GM19397 (cell line): ENCODE data around the gene APOC1.
"Not testable (repeated sequence)": the region's sequence is repeated elsewhere in the genome, so short reads cannot be mapped to it uniquely, and the experiment has no call there.

ENCODE experiments used
- ATAC-seq: cut with Tn5 transposase; IDR thresholded peaks from one replicate; pipeline ENCODE4 v1.9.1; 2021; ENCODE audit warnings: mild to moderate bottlenecking, moderate library complexity; ENCODE audit not compliant: unreplicated experiment

Gene APOC1

GRCh38 chr19:44914433-44915206 lies at the start of gene APOC1:
APOC1 (plus strand) TSS chr19:44914608; CDS start chr19:44914892, 284 bp downstream.
- peak; percentile 83 for ATAC-seq

- no peak for ATAC-seq
Observed at GRCh38 chr19:44865196-44865767, 49.1 kb upstream of the APOC1 start.

- no peak for ATAC-seq
Observed at GRCh38 chr19:44866664-44867063, 47.7 kb upstream of the APOC1 start.

- no peak for ATAC-seq
Observed at GRCh38 chr19:44867578-44867977, 46.8 kb upstream of the APOC1 start.

- ATAC-seq = no peak
Observed at GRCh38 chr19:44869733-44870470, 44.5 kb upstream of the APOC1 start.

- no peak for ATAC-seq
Observed at GRCh38 chr19:44871809-44872208, 42.6 kb upstream of the APOC1 start.

- ATAC-seq = no peak
Observed at GRCh38 chr19:44872661-44873060, 41.7 kb upstream of the APOC1 start.

- ATAC-seq = no peak
Observed at GRCh38 chr19:44874317-44874716, 40.1 kb upstream of the APOC1 start.

GRCh38 chr19:44875666-44876451 lies 38.5 kb upstream of the APOC1 start:
- ATAC-seq = no peak

- ATAC-seq = no peak
Observed at GRCh38 chr19:44876930-44877535, 37.4 kb upstream of the APOC1 start.

- no peak for ATAC-seq
Observed at GRCh38 chr19:44878120-44878865, 36.1 kb upstream of the APOC1 start.

- ATAC-seq = no peak
Observed at GRCh38 chr19:44879309-44880065, 34.9 kb upstream of the APOC1 start.

GRCh38 chr19:44882063-44882462 lies 32.3 kb upstream of the APOC1 start:
- no peak for ATAC-seq

- not testable (repeated sequence) for ATAC-seq
Observed at GRCh38 chr19:44882619-44883397, 31.6 kb upstream of the APOC1 start.

GRCh38 chr19:44883922-44884321 lies 30.5 kb upstream of the APOC1 start:
- ATAC-seq = no peak

GRCh38 chr19:44884566-44884965 lies 29.8 kb upstream of the APOC1 start:
- no peak for ATAC-seq

- no peak for ATAC-seq
Observed at GRCh38 chr19:44886141-44886540, 28.3 kb upstream of the APOC1 start.

GRCh38 chr19:44887648-44888047 lies 26.8 kb upstream of the APOC1 start:
- ATAC-seq = no peak
